CD4-positive, alpha-beta T cell (primary cell): ENCODE results near the gene CXCL12. TPM values are rescaled to one million over a fixed set of nuclear protein-coding genes. Genes with fewer than 3 reads are reported as not detected.

Source experiments
- ATAC-seq: fragments of 200-7000 bp; cut with Tn5 transposase; one replicate; pipeline ENCODE4 v1.10.0; 2022; ENCODE audit warnings: mild to moderate bottlenecking; ENCODE audit not compliant: poor library complexity
- CTCF ChIA-PET: fragments of 350-600 bp; sonication (Branson Sonifier 250); formaldehyde crosslinking; loops from one replicate; lab custom pipeline; 2021; ENCODE audit warnings: antibody characterized with exemption, inconsistent platforms; lab: Charles Lee
- POLR2A ChIA-PET: fragments of 350-600 bp; sonication (Branson Sonifier 250); formaldehyde crosslinking; loops from one replicate; lab custom pipeline; 2021; ENCODE audit warnings: antibody characterized with exemption, inconsistent platforms; lab: Charles Lee
- DNase-seq, 14 experiments: peaks; one replicate each; pipeline ENCODE4 v3.0.0-alpha.2; 2013 to 2020; ENCODE audit warnings: mixed read lengths in 2 of 14
- H3K27ac ChIP-seq, 2 donors: one replicate each; pipeline versions ENCODE4 v1.5.1 to v1.7.0; 2013; ENCODE audit warnings: low read length in 2 of 2, low read depth in 1 of 2, mild to moderate bottlenecking in 1 of 2
- H3K27me3 ChIP-seq, 2 experiments: 1 replicate in 1 of 2; 2 replicates in 1 of 2; pipeline versions ENCODE4 v1.6.1 to v1.7.0; 2013; ENCODE audit warnings: low read length in 2 of 2, control low read depth in 1 of 2, mild to moderate bottlenecking in 1 of 2, moderate library complexity in 1 of 2; ENCODE audit not compliant: insufficient read depth in 2 of 2, control insufficient read depth in 1 of 2
- H3K36me3 ChIP-seq: one replicate; pipeline ENCODE4 v1.6.1; 2013; ENCODE audit warnings: low read length, control low read depth; ENCODE audit not compliant: insufficient read depth
- H3K4me1 ChIP-seq: one replicate; pipeline ENCODE4 v1.6.1; 2013; ENCODE audit warnings: low read length, control low read depth; ENCODE audit not compliant: insufficient read depth
- H3K4me3 ChIP-seq: one replicate; pipeline ENCODE4 v1.5.1; 2013; ENCODE audit warnings: mild to moderate bottlenecking, low read length, moderate library complexity
- H3K9me3 ChIP-seq, 2 experiments: 1 replicate in 1 of 2; 2 replicates in 1 of 2; pipeline versions ENCODE4 v1.6.1 to v1.7.0; 2013; ENCODE audit warnings: low read length in 2 of 2, mild to moderate bottlenecking in 2 of 2, control low read depth in 1 of 2, moderate library complexity in 1 of 2; ENCODE audit not compliant: control insufficient read depth in 1 of 2, insufficient read depth in 1 of 2
- H3K27ac Mint-ChIP-seq: one replicate; pipeline ENCODE4 v1.8.0; 2020; ENCODE audit warnings: mixed read lengths
- H3K27me3 Mint-ChIP-seq: one replicate; pipeline ENCODE4 v1.8.0; 2021; ENCODE audit warnings: mixed read lengths
- H3K36me3 Mint-ChIP-seq: one replicate; pipeline ENCODE4 v1.8.0; 2021; ENCODE audit warnings: low read depth, mixed read lengths
- H3K4me1 Mint-ChIP-seq: one replicate; pipeline ENCODE4 v1.8.0; 2021; ENCODE audit warnings: low read depth, mixed read lengths
- H3K4me3 Mint-ChIP-seq: one replicate; pipeline ENCODE4 v1.8.0; 2020; ENCODE audit warnings: mild to moderate bottlenecking, mixed read lengths
- H3K9me3 Mint-ChIP-seq: one replicate; pipeline ENCODE4 v1.8.0; 2020; ENCODE audit warnings: mixed read lengths
- intact Hi-C, 2 experiments: fragments of 100-400 bp; cut with DNase I in 1 of 2; cut with micrococcal nuclease in 1 of 2; formaldehyde crosslinking; loops; one replicate each; pipeline versions ENCODE4 v1.15.1 to v1.9.0; 2023 to 2025; cut with DNase I, micrococcal nuclease
- total RNA-seq, 174 experiments: library from RNA in 2 of 174; stranded (reverse) in 2 of 174; gene quantifications; one replicate each; pipeline ENCODE4 v1.2.3 and lab custom pipeline; 2021 to 2026
- TF ChIP-seq, protein P1 (sequence below): fragments of 200-600 bp; IDR thresholded peaks from one replicate; pipeline ENCODE4 v1.8.0; 2022; ENCODE audit warnings: antibody characterized with exemption, mild to moderate bottlenecking

CXCL12 gene
- total RNA-seq, 2 experiments from 2014 or later = not detected

DNA sequence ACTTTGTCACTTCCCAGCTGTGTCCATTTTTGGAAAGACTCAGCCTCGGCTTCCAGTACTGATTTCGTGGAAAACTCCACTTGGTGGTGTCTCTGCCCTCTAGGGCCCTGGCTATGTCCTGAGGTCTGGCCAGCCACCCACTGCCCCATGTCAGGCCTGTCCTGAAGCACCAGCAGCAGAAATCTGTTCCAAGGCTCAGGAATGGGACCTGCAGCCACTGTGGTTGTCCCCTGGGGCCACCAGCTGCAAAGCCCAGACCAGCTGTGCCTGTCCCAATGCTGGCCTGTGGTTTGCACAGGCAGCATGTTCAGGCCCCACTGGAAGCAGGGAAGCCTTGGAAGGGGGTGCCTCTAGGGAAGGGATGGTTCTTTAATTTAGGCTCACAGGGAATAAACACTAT, 21.2 kb downstream of the CXCL12 start:
- intact Hi-C loops = no loop called here
- no peak for DNase-seq
- no peak overlapping the region for H3K4me3 ChIP-seq
- H3K36me3 Mint-ChIP-seq = no peaks in the 10 kb centered on the region
- no peak overlapping the region for H3K4me3 Mint-ChIP-seq
- no peak overlapping the region for H3K27ac ChIP-seq
- no peaks in the 10 kb centered on the region for H3K27me3 Mint-ChIP-seq
- peaks cover 0 to 4% of the 10 kb centered on the region in 2 experiments for H3K9me3 ChIP-seq
- H3K36me3 ChIP-seq = no peaks in the 10 kb centered on the region
- no peaks in the 10 kb centered on the region for H3K4me1 Mint-ChIP-seq
- TF ChIP-seq, protein P1, sequence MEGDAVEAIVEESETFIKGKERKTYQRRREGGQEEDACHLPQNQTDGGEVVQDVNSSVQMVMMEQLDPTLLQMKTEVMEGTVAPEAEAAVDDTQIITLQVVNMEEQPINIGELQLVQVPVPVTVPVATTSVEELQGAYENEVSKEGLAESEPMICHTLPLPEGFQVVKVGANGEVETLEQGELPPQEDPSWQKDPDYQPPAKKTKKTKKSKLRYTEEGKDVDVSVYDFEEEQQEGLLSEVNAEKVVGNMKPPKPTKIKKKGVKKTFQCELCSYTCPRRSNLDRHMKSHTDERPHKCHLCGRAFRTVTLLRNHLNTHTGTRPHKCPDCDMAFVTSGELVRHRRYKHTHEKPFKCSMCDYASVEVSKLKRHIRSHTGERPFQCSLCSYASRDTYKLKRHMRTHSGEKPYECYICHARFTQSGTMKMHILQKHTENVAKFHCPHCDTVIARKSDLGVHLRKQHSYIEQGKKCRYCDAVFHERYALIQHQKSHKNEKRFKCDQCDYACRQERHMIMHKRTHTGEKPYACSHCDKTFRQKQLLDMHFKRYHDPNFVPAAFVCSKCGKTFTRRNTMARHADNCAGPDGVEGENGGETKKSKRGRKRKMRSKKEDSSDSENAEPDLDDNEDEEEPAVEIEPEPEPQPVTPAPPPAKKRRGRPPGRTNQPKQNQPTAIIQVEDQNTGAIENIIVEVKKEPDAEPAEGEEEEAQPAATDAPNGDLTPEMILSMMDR = no peak
- H3K27ac Mint-ChIP-seq = no peak overlapping the region
- H3K27me3 ChIP-seq = no peaks in the 10 kb centered on the region
- no peaks in the 10 kb centered on the region for H3K4me1 ChIP-seq
- no peak for ATAC-seq
- ChIA-PET CTCF (no interaction called here), POLR2A (no interaction called here)
- no peaks in the 10 kb centered on the region for H3K9me3 Mint-ChIP-seq

DNA sequence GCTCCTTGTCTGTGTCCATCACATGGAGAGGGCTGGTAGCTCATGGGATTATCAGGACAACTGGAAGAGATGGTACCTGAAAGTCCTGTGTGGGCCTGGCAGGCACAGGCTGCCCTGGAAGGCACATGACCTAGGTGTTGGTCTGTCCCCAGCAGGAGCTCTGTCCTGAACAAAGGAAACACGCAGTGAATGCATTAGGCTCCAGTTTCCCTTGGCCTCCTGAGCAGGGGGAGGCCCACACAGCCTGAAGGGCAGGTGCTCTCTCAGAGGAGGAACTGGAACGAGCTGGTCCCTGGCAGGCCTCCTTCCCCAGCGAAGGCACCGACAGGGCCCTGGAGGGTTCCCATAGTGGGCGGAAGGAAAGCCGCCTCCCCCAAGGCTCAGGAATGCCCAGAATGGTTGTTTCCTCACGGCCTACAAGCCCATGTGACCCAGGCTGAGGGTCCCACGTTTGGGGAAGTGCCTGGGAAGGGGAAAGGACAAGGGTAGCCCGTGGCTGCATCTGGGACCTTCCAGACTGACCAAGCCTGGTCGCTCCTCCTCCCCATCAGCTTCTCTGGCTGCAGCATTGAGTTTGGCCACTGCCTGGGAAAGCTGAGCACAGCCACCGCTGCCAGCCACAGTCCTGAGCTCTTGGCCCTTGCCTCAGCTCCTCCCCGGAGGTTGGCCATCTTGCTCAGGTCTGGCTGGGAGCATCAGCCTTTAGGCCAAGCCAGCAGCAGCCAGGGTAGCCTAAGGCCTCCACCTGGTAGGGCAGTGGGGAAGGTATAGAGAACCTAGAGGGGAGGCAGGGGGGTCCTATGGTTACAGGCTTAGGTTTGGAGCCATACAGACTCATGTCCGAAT, 21.8 kb downstream of the CXCL12 start:
- TF ChIP-seq, protein P1 = no peak
- Mint-ChIP-seq H3K9me3 (no peaks in the 10 kb centered on the region), H3K27me3 (no peaks in the 10 kb centered on the region), H3K4me1 (no peaks in the 10 kb centered on the region), H3K36me3 (no peaks in the 10 kb centered on the region), H3K27ac (no peak overlapping the region), H3K4me3 (no peak overlapping the region)
- DNase-seq (no peak), ATAC-seq (no peak)
- no peaks in the 10 kb centered on the region for H3K36me3 ChIP-seq
- H3K27me3 ChIP-seq = no peaks in the 10 kb centered on the region
- POLR2A ChIA-PET = no interaction called here
- H3K4me1 ChIP-seq = no peaks in the 10 kb centered on the region
- no peak overlapping the region for H3K27ac ChIP-seq
- intact Hi-C loops = no loop called here
- H3K9me3 ChIP-seq = peaks cover 0 to 4% of the 10 kb centered on the region in 2 experiments
- CTCF ChIA-PET = no interaction called here
- H3K4me3 ChIP-seq = no peak overlapping the region

DNA sequence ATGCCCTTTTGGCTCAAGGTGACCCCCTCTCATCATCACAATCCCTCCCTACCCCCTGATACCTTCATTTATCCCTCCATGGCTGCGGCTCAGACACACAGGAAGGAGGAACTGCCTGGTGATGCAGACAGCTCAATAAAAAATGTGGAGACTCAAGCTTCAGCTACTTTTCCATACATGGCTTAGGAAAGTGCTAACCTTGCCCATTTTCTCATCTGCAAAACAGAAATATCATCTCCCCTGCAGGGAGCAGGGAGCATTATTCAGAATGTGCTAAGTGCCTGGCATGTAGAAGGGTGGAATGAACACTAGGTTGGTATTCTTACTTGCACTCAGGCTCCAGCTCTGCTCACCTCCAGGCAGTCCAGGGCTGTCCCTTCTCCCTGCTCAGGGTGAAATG, 23.8 kb downstream of the CXCL12 start:
- Histone ChIP-seq H3K9me3 (peaks cover 0 to 4% of the 10 kb centered on the region in 2 experiments), H3K4me1 (no peaks in the 10 kb centered on the region), H3K27ac (no peak overlapping the region), H3K27me3 (no peaks in the 10 kb centered on the region), H3K4me3 (no peak overlapping the region), H3K36me3 (no peaks in the 10 kb centered on the region)
- DNase-seq = no peak
- intact Hi-C loops = no loop called here
- ChIA-PET POLR2A (no interaction called here), CTCF (no interaction called here)
- no peaks in the 10 kb centered on the region for H3K27me3 Mint-ChIP-seq
- no peak overlapping the region for H3K27ac Mint-ChIP-seq
- H3K9me3 Mint-ChIP-seq = no peaks in the 10 kb centered on the region
- no peaks in the 10 kb centered on the region for H3K4me1 Mint-ChIP-seq
- TF ChIP-seq, protein P1 = no peak
- H3K36me3 Mint-ChIP-seq = no peaks in the 10 kb centered on the region
- ATAC-seq = no peak
- H3K4me3 Mint-ChIP-seq = no peak overlapping the region
